Measurements from ENCODE around the gene MED12. TPM values are rescaled to one million over a fixed set of nuclear protein-coding genes. Genes with fewer than 3 reads are reported as not detected.
"Not testable (repeated sequence)": the region's sequence is repeated elsewhere in the genome, so short reads cannot be mapped to it uniquely, and the experiment has no call there.

MED12 gene
- total RNA-seq, 1 donor, result 21.8 TPM

GRCh38 chrX:71166461-71166860 lies 48.1 kb downstream of the MED12 start:
- no peaks in the 10 kb centered on the region for H3K27me3 ChIP-seq (ENCODE audit: insufficient read depth, low read length)
- H3K9me3 ChIP-seq (ENCODE audit: low read depth, low read length), result no peaks in the 10 kb centered on the region
- H3K4me1 ChIP-seq (ENCODE audit: insufficient read depth, low read length), result peaks cover 8% of the 10 kb centered on the region
- no peak overlapping the region for H3K4me3 ChIP-seq (ENCODE audit: low read length)

GRCh38 chrX:71167031-71167781 lies 48.8 kb downstream of the MED12 start:
- Histone ChIP-seq H3K27me3 (ENCODE audit: insufficient read depth, low read length) (no peaks in the 10 kb centered on the region), H3K4me1 (ENCODE audit: insufficient read depth, low read length) (peaks cover 12% of the 10 kb centered on the region)

GRCh38 chrX:71168134-71168533 lies 49.7 kb downstream of the MED12 start:
- no peaks in the 10 kb centered on the region for H3K9me3 ChIP-seq (ENCODE audit: low read depth, low read length)
- no peak overlapping the region for H3K4me3 ChIP-seq (ENCODE audit: low read length)
- no peaks in the 10 kb centered on the region for H3K27me3 ChIP-seq (ENCODE audit: insufficient read depth, low read length)
- H3K4me1 ChIP-seq (ENCODE audit: insufficient read depth, low read length), result peaks cover 12% of the 10 kb centered on the region

More at GRCh38 chrX:71167031-71167781, 48.8 kb downstream of the MED12 start:
- Histone ChIP-seq H3K9me3 (ENCODE audit: low read depth, low read length) (no peaks in the 10 kb centered on the region), H3K4me3 (ENCODE audit: low read length) (no peak overlapping the region)

- Histone ChIP-seq H3K4me1 (ENCODE audit: insufficient read depth, low read length) (peaks cover 15% of the 10 kb centered on the region), H3K27me3 (ENCODE audit: insufficient read depth, low read length) (no peaks in the 10 kb centered on the region), H3K4me3 (ENCODE audit: low read length) (no peak overlapping the region), H3K9me3 (ENCODE audit: low read depth, low read length) (no peaks in the 10 kb centered on the region)
Measured at GRCh38 chrX:71169586-71169985, 51.2 kb downstream of the MED12 start.

GRCh38 chrX:71170660-71171059 lies 52.3 kb downstream of the MED12 start:
- Histone ChIP-seq H3K4me3 (ENCODE audit: low read length) (no peak overlapping the region), H3K27me3 (ENCODE audit: insufficient read depth, low read length) (no peaks in the 10 kb centered on the region), H3K9me3 (ENCODE audit: low read depth, low read length) (no peaks in the 10 kb centered on the region), H3K4me1 (ENCODE audit: insufficient read depth, low read length) (peaks cover 15% of the 10 kb centered on the region)

- H3K9me3 ChIP-seq (ENCODE audit: low read depth, low read length), result no peaks in the 10 kb centered on the region
- no peak overlapping the region for H3K4me3 ChIP-seq (ENCODE audit: low read length)
- peaks cover 15% of the 10 kb centered on the region for H3K4me1 ChIP-seq (ENCODE audit: insufficient read depth, low read length)
- H3K27me3 ChIP-seq (ENCODE audit: insufficient read depth, low read length), result no peaks in the 10 kb centered on the region
Measured at GRCh38 chrX:71171110-71171801, 52.9 kb downstream of the MED12 start.

GRCh38 chrX:71173440-71173839 lies 55.0 kb downstream of the MED12 start:
- Histone ChIP-seq H3K9me3 (ENCODE audit: low read depth, low read length) (no peaks in the 10 kb centered on the region), H3K27me3 (ENCODE audit: insufficient read depth, low read length) (no peaks in the 10 kb centered on the region), H3K4me3 (ENCODE audit: low read length) (no peak overlapping the region), H3K4me1 (ENCODE audit: insufficient read depth, low read length) (peaks cover 15% of the 10 kb centered on the region)

GRCh38 chrX:71174795-71175194 lies 56.4 kb downstream of the MED12 start:
- no peaks in the 10 kb centered on the region for H3K9me3 ChIP-seq (ENCODE audit: low read depth, low read length)
- H3K4me3 ChIP-seq (ENCODE audit: low read length), result no peak overlapping the region
- H3K4me1 ChIP-seq (ENCODE audit: insufficient read depth, low read length), result peaks cover 15% of the 10 kb centered on the region
- H3K27me3 ChIP-seq (ENCODE audit: insufficient read depth, low read length), result no peaks in the 10 kb centered on the region

GRCh38 chrX:71175531-71175930 lies 57.1 kb downstream of the MED12 start:
- peaks cover 14% of the 10 kb centered on the region for H3K4me1 ChIP-seq (ENCODE audit: insufficient read depth, low read length)
- no peaks in the 10 kb centered on the region for H3K9me3 ChIP-seq (ENCODE audit: low read depth, low read length)
- no peak overlapping the region for H3K4me3 ChIP-seq (ENCODE audit: low read length)
- H3K27me3 ChIP-seq (ENCODE audit: insufficient read depth, low read length), result no peaks in the 10 kb centered on the region

- Histone ChIP-seq H3K9me3 (ENCODE audit: low read depth, low read length) (no peaks in the 10 kb centered on the region), H3K4me3 (ENCODE audit: low read length) (no peak overlapping the region), H3K4me1 (ENCODE audit: insufficient read depth, low read length) (peaks cover 10% of the 10 kb centered on the region), H3K27me3 (ENCODE audit: insufficient read depth, low read length) (no peaks in the 10 kb centered on the region)
Measured at GRCh38 chrX:71177327-71177726, 58.9 kb downstream of the MED12 start.

- H3K9me3 ChIP-seq (ENCODE audit: low read depth, low read length), result no peaks in the 10 kb centered on the region
- no peak overlapping the region for H3K4me3 ChIP-seq (ENCODE audit: low read length)
- H3K27me3 ChIP-seq (ENCODE audit: insufficient read depth, low read length), result no peaks in the 10 kb centered on the region
- peaks cover 16% of the 10 kb centered on the region for H3K4me1 ChIP-seq (ENCODE audit: insufficient read depth, low read length)
Measured at GRCh38 chrX:71178908-71179307, 60.5 kb downstream of the MED12 start.

- H3K4me3 ChIP-seq (ENCODE audit: low read length); H3K27me3 ChIP-seq (ENCODE audit: insufficient read depth, low read length); H3K9me3 ChIP-seq (ENCODE audit: low read depth, low read length): not testable (repeated sequence)
- peaks cover 13% of the 10 kb centered on the region for H3K4me1 ChIP-seq (ENCODE audit: insufficient read depth, low read length)
Measured at GRCh38 chrX:71180579-71181265, 62.3 kb downstream of the MED12 start.

GRCh38 chrX:71181558-71181909 lies 63.1 kb downstream of the MED12 start:
- Histone ChIP-seq H3K9me3 (ENCODE audit: low read depth, low read length) (no peaks in the 10 kb centered on the region), H3K27me3 (ENCODE audit: insufficient read depth, low read length) (no peaks in the 10 kb centered on the region), H3K4me1 (ENCODE audit: insufficient read depth, low read length) (peaks cover 13% of the 10 kb centered on the region), H3K4me3 (ENCODE audit: low read length) (peak overlapping the region; percentile 60)

GRCh38 chrX:71181910-71182799 lies 63.8 kb downstream of the MED12 start:
- Histone ChIP-seq H3K27me3 (ENCODE audit: insufficient read depth, low read length) (no peaks in the 10 kb centered on the region), H3K4me1 (ENCODE audit: insufficient read depth, low read length) (peaks cover 13% of the 10 kb centered on the region), H3K4me3 (ENCODE audit: low read length) (peak overlapping the region; percentile 60), H3K9me3 (ENCODE audit: low read depth, low read length) (no peaks in the 10 kb centered on the region)

Measured in mononuclear cell (primary cell).